Globus pallidus (tissue), 1 donor: ENCODE data around the gene RABL2B.
"Not testable (repeated sequence)": the region's sequence is repeated elsewhere in the genome, so short reads cannot be mapped to it uniquely, and the experiment has no call there.

Experiments used
- DNase-seq: peaks from one replicate; pipeline ENCODE4 v3.0.0-alpha.2; 2015; ENCODE audit warnings: low spot score

RABL2B gene

DNA sequence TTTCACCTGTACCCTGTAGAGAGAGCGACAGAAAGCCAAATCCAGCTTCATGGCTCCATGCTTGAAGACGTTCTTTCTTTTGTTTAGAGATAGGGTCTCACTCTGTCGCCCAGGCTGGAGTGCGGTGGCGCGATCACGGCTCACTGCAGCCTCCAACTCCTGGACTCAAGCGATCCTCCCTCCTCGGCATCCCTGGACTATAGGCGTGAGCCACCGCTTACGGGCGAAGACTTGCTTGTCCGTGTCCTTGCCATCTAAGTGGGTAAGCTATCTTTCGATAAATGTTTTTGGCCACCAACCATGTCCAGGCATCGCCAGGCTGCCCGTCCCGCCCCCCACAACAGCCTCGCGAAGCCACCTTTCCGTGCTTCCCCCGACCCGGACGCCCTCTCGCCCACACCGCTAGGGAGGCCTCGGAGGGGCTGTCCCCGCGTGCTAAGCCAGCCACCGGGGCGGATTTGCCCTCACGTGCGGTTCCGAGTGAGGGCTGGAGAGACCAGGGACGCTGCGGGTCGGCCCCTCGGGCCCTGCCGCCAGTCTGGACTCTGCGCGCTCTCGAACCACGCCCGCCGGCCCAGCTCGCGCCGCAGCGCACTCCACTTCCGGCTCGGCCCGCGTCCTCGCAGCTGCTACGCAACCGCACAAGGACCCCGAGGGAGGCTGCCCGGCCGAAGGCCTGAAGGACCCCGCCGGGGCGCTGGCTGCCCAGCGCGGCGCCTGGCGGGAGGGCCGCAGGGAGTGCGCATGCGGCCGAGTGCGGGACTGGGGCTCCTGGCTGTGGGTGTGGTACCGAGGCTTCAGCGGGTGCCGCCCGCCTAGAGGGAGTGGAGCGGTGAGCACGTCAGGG is at the start of gene RABL2B:
TSS of gene RABL2B (minus strand) at position 604 of the 847 bp plus-strand sequence. CDS start 1,342 bp downstream, outside the sequence.
- DNase-seq: peak; percentile 83

DNA sequence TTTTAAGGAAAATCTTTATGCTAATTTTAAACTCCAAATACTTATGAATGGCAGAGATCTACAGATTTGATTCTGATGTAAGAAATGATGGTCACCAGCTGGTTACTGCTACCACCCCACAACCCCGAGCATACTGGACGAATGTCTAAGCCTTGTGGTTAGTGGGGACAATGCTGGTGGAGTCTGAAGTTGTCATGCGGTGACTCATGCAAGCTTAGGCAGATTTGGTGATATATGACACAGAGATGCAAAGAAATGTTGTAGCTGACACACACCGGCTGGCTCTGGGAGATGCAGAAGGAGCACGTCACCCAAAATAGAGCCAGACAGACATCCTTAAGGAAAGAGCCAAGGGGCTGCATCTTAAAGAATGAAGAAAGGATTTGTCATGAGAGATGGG is 3.5 kb upstream of the RABL2B start:
- not testable (repeated sequence) for DNase-seq

GRCh38 chr22:50785289-50785688 is 1.9 kb upstream of the RABL2B start:
- not testable (repeated sequence) for DNase-seq

DNA sequence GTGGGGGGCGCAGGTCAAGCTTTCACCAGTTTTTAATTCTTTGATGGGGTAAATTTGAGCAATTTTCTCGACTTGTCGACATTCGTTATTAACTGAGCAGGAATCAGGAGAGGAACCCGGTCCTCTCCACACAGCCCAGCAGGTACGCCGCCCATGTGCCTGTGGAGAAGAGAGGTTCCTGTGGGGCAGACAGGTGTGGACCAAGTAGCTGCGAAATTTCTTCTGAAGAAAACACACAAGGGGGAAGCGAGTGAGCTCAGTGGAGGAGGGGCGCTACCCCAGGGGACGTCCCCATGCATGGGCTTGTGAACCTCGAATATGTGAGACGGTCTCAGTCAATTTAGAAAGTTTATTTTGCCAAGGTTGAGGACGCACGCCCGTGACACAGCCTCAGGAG is 442 bp upstream of the RABL2B start:
- not testable (repeated sequence) for DNase-seq

DNA sequence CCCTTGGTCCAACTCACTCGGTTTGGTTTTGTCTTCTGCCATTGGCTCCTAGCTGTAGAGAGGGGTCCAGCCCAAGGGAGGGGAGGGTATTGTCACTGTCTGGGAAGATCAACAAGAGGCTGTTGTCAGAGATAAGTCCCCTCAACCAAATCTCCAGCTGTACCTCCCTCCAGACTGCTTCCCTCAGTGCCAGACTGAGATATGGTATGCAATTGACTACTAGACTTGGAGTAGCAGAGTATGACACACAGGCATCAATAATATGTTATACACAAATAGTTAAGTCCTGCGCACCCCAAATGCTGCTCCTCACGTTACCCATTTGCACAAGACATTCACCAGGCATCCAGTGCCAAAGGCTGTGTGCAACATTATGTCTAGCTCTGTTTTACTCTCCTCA is 1.2 kb downstream of the RABL2B start:
- not testable (repeated sequence) for DNase-seq

GRCh38 chr22:50780244-50780643 is 3.2 kb downstream of the RABL2B start:
- not testable (repeated sequence) for DNase-seq

DNA sequence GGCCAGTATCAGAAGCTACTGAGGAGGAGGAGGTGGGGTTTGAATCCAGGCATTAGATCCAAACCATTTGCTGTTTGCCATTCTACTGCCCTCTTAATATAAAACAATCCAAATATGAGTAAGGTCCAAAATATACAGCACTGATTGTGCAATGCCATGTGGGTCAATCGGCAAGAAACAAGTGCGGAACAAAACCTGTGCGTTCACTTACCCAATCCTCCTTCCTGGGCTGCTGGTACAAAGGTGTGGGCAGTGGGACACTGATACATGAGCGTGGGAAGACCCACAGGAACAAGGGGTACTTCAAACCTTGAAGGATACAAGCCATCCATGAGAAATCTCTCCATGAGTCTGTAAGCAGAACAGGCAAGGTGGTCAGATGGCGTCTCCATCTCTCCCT is 5.8 kb downstream of the RABL2B start:
- not testable (repeated sequence) for DNase-seq

DNA sequence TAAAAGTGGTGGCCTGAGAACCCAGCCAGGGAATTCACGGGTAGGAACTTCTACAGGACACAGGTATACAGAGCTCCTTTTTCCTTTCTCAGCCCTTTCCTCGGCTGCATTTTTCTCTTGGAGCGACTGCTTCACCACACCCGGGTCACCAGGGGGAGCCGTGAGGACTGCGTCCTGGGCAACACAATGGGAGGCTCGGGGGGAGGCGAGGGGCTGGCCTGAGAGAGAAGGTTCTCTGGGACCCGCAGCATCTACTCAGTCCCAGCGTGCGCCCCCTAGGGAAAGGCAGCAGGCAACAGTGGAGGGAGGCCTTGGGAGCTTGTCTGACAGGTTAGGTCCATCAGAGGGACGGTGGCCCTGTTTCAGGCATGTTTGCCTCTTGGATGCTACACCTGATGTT is 8.3 kb downstream of the RABL2B start:
- DNase-seq: not testable (repeated sequence)

DNA sequence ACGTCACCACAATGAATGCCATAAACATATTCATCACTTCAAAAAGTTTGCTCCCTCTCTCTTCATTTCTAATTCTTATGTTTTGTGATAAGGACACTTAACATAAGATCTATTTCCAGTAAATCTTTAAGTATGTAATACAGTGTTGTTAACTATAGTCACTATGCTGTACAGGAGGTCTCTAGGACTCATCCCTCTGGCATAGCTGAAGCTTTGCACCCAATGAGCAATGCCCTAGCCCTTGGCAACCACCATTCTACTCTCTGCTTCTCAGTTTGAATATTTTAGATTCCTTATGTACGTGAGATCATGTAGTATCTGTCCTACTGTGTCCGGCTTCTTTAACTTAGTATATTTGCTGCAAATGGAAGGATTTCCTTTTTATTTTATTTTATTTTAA is 19.1 kb downstream of the RABL2B start:
- DNase-seq: not testable (repeated sequence)

- DNase-seq: not testable (repeated sequence)
These were observed 21.6 kb downstream of the RABL2B start for GRCh38 chr22:50761829-50762228.

GRCh38 chr22:50759597-50760341 is 23.7 kb downstream of the RABL2B start:
- not testable (repeated sequence) for DNase-seq

- DNase-seq: not testable (repeated sequence)
These were observed 26.4 kb downstream of the RABL2B start for GRCh38 chr22:50756949-50757491.

- not testable (repeated sequence) for DNase-seq
These were observed 27.0 kb downstream of the RABL2B start for GRCh38 chr22:50756406-50756805.

- not testable (repeated sequence) for DNase-seq
These were observed 28.2 kb downstream of the RABL2B start for GRCh38 chr22:50755251-50755650.

GRCh38 chr22:50749302-50750074 is 33.9 kb downstream of the RABL2B start:
- not testable (repeated sequence) for DNase-seq

- DNase-seq: not testable (repeated sequence)
These were observed 34.8 kb downstream of the RABL2B start for GRCh38 chr22:50748630-50749029.

DNA sequence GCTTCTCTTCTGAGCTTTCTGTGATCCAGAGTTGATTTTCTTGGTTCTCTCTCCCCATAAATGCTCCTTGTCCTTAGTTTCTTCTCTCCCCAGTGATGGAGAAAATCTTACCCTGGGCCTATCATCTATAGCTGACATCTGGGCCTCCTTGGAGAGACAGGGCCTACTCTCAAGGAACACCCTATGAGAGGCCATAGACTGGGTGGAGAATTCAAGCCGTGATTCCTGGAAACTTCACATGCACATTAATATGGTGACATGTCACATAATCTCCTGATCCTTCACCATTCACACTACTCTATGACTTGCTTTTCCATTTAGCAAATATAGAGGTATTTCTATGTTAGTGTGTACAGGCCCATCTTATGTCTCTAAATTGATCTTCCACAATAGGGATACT is 35.9 kb downstream of the RABL2B start:
- DNase-seq: not testable (repeated sequence)

DNA sequence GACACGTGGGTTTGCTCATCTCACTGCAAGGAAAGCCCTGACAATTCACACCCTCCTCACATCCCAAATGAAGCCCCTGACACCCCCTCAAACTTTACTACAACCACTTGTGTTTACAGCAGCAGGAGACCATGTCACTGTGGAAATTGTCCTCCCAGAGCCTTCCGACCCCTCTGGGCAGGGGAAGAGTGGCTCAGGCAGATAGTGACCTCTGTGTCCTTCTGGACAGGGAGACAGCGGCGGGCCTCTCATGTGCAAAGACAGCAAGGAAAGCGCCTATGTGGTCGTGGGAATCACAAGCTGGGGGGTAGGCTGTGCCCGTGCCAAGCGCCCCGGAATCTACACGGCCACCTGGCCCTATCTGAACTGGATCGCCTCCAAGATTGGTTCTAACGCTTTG is 39.0 kb downstream of the RABL2B start:
- DNase-seq: not testable (repeated sequence)

DNA sequence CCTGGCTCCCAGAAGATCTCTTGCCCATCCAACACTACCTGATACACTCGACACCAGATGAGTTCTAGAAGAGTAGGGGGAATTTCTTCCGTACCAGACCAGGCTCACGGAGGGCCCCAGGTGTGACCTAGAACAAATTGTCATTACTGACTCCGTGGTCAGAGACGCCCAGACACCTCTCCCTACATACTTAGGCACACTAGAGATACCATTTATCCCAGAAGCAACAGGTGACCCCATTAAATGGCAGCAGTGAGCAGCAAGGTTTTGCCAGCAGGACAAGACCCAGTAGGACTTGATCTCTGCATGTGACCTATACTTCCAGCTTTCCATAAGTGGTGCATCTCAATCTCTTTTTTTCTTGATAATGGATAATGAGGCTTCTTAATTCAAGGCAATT is 42.7 kb downstream of the RABL2B start:
- DNase-seq: not testable (repeated sequence)

DNA sequence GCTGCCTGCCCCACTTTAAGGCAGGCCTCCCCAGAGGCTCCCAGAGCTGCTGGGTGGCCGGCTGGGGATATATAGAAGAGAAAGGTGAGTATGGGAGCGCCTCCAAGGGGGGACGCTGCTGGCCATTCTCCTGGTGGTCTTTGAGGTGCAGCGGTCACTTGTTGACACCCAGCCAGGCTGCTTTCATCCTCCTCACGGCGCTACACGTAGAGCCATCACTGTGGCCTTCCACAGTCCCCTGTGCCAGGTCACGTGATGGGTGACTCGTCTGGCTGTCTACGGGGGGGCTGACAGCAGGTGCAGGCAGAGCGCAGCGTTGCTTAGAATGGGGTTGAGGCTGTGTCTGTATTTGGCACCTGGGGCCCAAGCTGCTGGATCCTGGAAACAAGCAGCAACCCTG is 43.5 kb downstream of the RABL2B start:
- DNase-seq: no peak

- DNase-seq: no peak
These were observed 44.2 kb downstream of the RABL2B start for GRCh38 chr22:50739279-50739691.
